ENCODE results near the gene AMIGO1.

- TF ChIP-seq CTCF (IDR thresholded peaks at IDR 0.05; ENCODE audit: borderline replicate concordance, extremely low read depth, low read length, poor library complexity, severe bottlenecking) (no peak), EZH2 (IDR thresholded peaks at IDR 0.05; ENCODE audit: borderline replicate concordance, low read depth, low read length, severe bottlenecking) (no peak)
Measured at GRCh38 chr1:109475261-109475660, 34.3 kb downstream of the AMIGO1 start.
